Subcutaneous preadipocyte (primary cell): ENCODE measurements around the gene COL4A4. TPM values are rescaled to one million over a fixed set of nuclear protein-coding genes. Genes with fewer than 3 reads are reported as not detected.

Source experiments
- small RNA-seq: library from RNA; depleted of rRNA; stranded (forward); fragments of <200 nt; gene quantifications from one replicate; pipeline ENCODE3, GENCODE V24; 2012
- total RNA-seq: library from RNA; depleted of rRNA; stranded (reverse); fragments of >200 nt; gene quantifications from 2 replicates; pipeline ENCODE4 v1.2.3, GENCODE V29; 2012

Gene COL4A4
- under 0.01 TPM in 2 replicates for total RNA-seq

GRCh38 chr2:227163998-227164762, at the start of gene COL4A4, which contains the start of gene COL4A3:
COL4A4 (minus strand) TSS chr2:227164205; CDS start chr2:227147483, 16,722 bp downstream.
COL4A3 (plus strand) TSS chr2:227164624; CDS start chr2:227164727, 103 bp downstream.

Small RNA genes within 50 kb of the gene (small RNA-seq; reads per million reads assigned to genes)
- not detected for gene RF00554

Other genes with a start within 250 kb of the COL4A4 start
- gene COL4A3, start 419 bp upstream of the COL4A4 start, total RNA-seq: under 0.01 TPM in 2 replicates
- gene MFF, start 161.0 kb upstream of the COL4A4 start, total RNA-seq: 77.6 and 84.1 TPM in 2 replicates
- gene TM4SF20, start 215.1 kb upstream of the COL4A4 start, total RNA-seq: under 0.01 TPM in 1 of 2 replicates, not detected in the other
- gene SCYGR1, start 223.7 kb upstream of the COL4A4 start, total RNA-seq: not detected in 2 replicates